Stimulated activated CD4-positive, alpha-beta T cell treated with anti-CD3 and anti-CD28 coated beads, Interleukin-15, amount 100 ng/mL, for 48 hours (primary cell): ENCODE measurements around the gene EFCAB11.

Experiments
- DNase-seq, 2 donors: peaks; one replicate each; pipeline ENCODE4 v3.0.0-alpha.2; 2020; ENCODE audit warnings: low read depth in 2 of 2

The EFCAB11 gene

DNA sequence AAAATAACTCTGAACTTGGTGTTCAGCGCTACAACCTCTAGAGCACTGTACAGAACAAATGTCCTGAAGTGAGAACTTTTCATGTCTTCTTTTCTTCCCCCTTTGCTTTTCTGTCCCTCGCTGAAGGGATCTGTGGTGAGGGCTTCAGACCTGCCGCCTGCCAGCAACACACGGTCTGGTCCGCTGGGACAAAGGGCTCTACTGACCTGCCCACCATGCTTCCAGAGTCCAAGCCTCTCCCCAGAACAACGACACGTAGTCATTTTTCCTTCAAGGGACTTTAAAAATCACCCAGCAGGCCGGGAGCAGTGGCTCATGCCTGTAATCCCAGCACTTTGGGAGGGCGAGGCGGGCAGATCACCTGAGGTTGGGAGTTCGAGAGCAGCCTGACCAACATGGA lies 140.4 kb downstream of the EFCAB11 start:
- DNase-seq: no peak

- no peak for DNase-seq
Measured at GRCh38 chr14:89813617-89814031, 140.9 kb downstream of the EFCAB11 start.

GRCh38 chr14:89811954-89812575 lies 142.5 kb downstream of the EFCAB11 start:
- DNase-seq: no peak

DNA sequence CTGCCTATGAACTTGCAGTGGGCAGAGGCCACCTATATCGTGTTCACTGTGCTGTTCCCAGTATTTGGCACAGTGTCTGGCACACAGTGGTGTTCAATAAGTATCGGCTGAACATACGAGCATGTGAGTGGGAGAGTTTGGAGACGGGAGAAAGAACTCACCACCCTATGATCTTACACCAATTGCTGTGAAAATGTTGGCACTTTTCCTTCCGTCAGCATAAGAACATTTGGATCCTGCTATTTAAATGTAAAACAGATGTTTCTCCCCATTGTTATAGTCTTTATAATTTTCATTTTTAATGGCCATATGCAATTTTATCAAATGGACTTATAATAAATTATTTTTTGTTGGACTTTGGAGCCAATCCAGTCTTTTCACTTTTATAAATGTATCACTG lies 144.4 kb downstream of the EFCAB11 start:
- DNase-seq: no peak

DNA sequence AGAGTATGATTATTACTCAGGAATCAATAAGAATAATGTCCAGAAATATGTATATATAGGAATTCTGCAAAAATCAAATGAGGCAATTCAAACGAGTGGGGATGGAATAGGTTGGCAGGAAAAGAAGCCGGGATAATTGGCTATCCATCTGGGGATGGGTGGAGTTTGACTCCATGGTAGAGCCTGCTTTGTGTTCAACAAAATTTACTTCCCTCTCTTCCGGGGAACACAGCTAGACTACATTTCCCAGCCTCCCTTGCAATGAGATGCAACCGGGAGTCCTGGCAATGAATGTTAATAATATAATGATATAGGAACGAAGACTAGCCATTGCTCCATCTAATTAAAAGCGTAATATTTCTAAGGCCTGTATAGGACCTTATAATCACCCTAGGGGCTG lies 146.6 kb downstream of the EFCAB11 start:
- no peak for DNase-seq

DNA sequence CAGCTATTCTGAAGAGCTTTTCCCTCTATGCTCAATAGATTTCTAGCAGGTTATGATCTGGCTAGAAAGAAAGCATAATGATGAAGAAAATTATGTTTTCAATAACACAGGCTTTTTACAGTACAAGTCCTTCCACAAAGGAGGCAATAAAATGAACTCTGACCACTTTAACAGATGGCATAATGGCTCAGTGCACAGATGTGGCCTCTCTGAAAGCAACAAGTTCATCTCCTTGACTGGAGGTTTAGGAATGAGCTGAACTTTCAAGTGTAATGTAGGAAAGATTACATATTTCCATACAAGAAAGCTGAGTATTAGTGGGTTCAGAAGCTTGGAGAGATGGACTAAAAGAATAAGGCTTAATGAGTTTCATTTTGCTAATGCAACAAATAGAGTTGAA lies 147.4 kb downstream of the EFCAB11 start:
- DNase-seq: no peak

DNA sequence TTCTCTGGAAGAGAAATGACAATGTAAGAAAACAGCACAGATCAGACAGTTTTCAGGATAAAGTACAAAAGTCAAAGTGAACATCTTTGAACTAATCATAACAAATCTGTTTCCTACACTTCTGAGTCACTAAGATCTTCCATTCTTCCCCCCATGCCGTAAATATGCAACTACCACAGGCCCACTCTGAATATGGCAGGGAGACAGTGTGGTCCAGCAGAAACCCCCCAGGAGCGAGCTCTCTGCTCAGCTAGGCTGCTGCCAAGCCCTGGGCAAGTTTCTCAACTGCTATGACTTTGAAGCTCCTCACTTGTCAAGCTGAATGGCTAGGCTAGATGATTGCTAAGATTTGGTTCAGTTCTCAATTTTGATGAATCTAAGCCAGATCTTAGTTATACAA lies 148.1 kb downstream of the EFCAB11 start:
- DNase-seq: no peak

DNA sequence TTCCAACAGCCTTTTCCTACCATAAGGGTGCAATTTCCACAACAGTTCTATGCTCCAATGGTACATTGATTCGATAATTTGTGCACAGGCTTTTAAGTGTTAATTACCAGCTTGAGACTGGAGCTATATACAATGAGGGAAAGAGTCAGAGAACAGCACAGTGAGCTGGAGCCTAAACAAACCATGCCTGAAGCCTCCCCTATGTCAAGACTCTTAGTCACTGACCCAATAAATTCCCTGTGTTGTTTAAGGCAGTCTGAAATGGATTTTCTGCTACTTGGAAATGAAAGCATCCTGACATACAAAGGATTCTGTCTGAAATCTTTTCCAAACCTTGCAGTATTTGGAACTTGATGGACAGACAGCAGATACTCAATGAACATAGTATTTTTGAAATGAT lies 149.0 kb downstream of the EFCAB11 start:
- DNase-seq: no peak

DNA sequence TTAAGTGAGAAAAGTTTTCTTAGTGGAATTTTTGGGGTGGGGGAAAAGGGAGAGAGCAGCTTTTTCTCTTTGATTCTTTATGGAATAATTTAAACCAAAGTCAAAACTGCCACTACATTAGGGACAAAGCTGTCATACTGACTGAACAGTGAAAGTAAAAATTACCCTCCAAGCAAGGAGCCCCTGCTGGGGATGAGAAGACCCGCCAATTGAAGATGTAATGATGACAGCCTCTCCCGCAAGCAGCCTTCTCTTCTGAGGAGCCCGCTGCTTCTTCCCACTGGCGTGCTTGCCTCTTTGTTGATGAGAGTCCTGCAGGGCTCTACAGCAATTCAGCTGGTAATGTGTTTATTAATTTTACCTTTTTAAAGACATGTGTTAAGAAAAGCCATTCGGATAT lies 151.0 kb downstream of the EFCAB11 start:
- DNase-seq: no peak

- DNase-seq: no peak
Measured at GRCh38 chr14:89801136-89801535, 153.4 kb downstream of the EFCAB11 start.

GRCh38 chr14:89798212-89798773 lies 156.2 kb downstream of the EFCAB11 start:
- no peak for DNase-seq

- no peak for DNase-seq
Measured at GRCh38 chr14:89797148-89797547, 157.4 kb downstream of the EFCAB11 start.

DNA sequence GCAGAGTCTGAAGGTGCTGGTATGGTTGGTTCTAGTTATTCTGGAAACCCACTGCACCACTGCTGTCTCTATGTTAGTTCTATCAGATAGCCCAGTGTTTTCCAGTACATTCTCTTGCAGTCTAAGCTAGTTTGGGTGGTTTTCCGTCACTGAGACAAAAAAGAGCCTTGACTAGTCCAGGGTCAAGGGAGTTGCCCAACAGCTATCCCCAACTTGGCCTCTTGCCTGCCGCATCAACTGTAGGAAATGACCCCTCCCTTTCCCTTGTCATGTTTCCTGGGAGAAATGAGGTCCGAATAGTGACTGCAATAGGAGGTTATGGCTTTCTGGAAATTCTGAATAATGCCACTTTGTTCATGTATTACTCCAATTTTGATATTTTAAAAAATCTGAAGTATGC lies 160.4 kb downstream of the EFCAB11 start:
- no peak for DNase-seq

DNA sequence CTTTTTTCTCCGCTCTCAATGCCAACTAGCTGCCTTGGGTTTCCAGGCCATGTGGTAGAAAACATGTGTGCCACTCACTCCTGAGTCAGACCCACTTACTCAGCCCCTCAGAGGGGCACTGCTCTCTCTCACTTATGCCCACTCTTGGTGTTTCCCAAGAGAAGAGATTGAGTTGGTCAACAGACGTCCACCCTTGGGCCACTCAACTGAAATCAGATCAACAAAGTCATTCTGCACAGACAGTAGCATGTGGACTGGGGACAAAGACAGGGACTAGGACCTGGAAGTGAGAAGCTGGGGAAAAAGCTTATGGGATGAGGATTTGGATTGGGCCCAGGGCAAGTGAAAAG lies 161.2 kb downstream of the EFCAB11 start:
- no peak for DNase-seq

- DNase-seq: no peak
Measured at GRCh38 chr14:89792489-89793366, 161.8 kb downstream of the EFCAB11 start.

DNA sequence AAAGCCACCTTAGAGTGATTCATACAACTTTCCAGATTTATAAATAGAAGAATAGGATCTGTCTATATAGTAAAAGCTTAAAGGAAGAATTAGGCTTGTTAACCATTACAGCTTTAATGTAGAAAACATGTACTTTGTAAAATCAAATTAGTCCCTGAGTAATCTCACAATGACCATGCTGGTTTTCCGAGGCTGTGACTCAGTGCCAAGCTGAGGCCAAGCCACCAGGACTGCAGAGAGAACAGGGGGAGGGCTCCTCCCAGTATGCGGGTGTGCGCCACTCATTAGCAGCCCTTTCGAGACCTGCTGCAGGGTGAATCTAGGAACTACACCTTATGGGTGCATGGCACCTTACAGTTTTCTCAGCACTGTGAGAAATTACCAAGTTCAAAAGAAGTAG lies 167.0 kb downstream of the EFCAB11 start:
- no peak for DNase-seq

GRCh38 chr14:89781046-89781445 lies 173.5 kb downstream of the EFCAB11 start:
- DNase-seq: no peak

DNA sequence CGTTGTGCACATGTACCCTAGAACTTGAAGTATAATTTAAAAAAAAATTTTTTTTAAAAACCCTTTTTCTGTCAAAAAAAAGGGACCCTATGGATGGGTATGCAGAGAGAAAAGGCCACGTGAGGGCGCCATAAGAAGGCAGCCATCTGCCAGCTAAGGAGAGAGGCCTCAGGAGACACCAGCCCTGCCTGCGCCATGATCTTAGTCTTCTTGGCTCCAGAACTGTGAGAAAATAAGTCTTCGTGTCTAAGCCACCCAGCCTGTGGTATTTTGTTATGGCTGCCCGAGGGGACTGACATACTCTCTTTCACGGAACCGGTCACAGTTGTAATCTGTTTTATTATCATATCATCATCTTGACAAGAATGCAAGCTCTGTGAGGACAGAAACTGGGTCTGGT lies 174.8 kb downstream of the EFCAB11 start:
- DNase-seq: no peak

- DNase-seq: no peak
Measured at GRCh38 chr14:89775946-89776345, 178.6 kb downstream of the EFCAB11 start.

DNA sequence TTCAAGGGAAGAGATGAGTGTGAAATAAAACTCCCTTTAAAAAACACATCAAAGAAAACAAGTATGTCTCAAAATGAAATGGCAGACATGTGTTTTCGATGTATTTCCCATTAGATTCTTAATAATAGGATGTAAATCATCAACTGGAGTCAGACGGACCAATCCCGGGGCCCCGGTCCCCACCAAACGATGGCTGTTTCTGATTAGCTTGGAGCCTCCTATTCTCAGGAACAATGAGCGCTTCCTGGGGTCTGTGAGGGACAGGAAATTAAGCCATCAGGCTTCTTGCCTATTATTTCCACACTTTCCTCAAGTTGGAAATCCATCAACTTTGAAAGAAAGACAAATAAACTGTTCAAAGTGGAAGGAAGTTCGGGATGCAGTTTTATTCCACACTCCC lies 179.4 kb downstream of the EFCAB11 start:
- no peak for DNase-seq

DNA sequence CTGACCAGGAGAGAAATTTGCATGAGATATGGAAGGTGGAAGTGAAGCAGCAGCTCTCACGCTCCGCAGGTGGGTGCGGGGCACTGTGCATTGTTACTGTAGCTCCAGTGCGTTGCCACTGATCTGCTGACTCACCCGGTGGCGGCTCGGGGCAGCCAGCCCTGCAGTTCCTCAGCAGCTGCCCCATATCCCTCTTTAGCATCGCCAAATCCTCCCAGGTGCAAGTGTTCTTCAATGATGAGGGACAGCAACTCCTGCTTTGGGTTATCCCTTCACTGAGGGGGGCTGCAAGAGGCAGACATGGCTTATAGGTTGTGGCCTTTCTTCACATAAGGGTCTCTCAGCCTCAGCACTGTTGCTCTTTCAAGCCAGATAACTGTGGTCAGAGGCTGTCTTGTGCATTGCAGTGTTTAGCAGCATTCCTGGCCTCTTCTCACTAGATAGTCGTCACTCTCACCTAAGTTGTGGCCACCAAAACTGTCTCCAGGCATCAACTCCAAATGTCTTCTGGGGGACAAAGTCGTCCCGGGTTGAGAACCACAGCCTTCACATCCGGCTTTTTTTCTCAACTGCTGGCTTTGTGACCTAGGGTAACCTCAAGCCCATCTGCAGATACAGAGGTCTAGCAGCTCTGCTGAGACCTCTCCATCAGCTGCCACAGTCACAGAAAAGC lies 180.8 kb downstream of the EFCAB11 start:
- DNase-seq: peak; percentile 45 to 54

GRCh38 chr14:89773151-89773550 lies 181.4 kb downstream of the EFCAB11 start:
- DNase-seq: no peak

DNA sequence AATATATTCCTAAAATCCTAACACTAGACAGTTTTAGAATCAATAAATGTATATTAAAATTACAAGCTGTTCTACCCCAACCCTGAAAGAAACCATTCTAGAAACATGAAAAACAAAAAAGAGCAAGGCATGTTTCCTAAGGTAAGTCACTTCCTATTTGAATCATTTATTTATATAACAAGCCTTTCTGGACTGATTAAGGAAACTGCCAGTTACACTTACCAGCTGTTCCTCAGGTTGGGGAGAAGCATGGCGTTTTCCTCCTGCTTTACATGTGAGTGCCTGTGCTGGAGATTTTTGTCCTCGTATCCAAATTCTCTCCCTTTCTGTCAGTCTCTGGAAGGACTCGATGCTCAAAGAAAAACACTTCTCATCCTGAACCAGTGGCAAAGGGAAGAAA lies 183.3 kb downstream of the EFCAB11 start:
- no peak for DNase-seq
